SK-N-DZ (cell line): ENCODE measurements around the gene CLPSL1.
A peak's percentile ranks its signal among the peaks of the same experiment; 100 is the strongest.

Source experiments
- DNase-seq: peaks from one replicate; pipeline ENCODE4 v3.0.0-alpha.2; 2015; ENCODE audit warnings: low spot score

The CLPSL1 gene

GRCh38 chr6:35757456-35758123 lies 23.2 kb upstream of the CLPSL1 start:
- peak; percentile 71 for DNase-seq

GRCh38 chr6:35759426-35759825 lies 21.4 kb upstream of the CLPSL1 start:
- DNase-seq, result peak; percentile 72

DNA sequence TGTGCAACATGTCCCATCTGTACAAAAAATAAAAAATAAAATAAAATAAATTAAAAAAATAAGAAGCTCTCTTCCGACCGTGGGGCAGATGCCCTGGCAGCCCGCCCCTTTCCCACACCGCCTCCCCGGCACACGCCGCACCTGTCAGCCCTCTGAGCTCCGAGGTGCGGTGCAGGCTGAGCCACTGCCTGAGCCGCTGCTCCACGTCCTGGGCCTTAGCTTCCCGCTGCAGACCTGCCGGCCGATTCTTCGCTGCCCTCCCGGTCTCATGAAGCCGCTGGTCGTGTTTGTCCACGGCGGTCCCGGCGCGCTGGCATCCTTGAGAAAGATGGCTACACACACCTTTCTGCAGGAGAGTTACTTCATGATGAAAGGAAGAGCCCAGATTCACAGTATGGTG lies 15.1 kb upstream of the CLPSL1 start:
- peak; percentile 29 for DNase-seq

DNA sequence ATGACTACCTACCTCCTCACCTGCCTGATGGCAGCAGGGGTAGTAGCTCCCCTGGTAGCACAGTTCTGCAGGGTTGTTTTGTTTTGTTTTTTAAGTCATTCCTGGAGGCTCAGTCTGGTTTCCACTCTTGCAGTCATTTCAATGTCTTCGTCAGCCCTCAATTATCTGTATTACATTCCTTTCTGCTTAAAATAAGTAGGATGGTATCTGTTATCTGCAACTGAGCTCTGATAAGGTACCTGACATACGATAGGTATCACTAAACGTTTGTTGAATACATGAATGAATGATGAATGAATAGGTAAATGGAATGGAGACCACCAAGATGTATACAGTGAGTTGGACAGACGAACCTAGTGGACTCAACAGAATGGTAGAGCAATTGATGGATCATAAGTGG lies 11.6 kb upstream of the CLPSL1 start:
- no peak for DNase-seq

GRCh38 chr6:35771343-35771627 lies 9.5 kb upstream of the CLPSL1 start:
- no peak for DNase-seq

GRCh38 chr6:35774116-35774794 lies 6.6 kb upstream of the CLPSL1 start:
- no peak for DNase-seq

DNA sequence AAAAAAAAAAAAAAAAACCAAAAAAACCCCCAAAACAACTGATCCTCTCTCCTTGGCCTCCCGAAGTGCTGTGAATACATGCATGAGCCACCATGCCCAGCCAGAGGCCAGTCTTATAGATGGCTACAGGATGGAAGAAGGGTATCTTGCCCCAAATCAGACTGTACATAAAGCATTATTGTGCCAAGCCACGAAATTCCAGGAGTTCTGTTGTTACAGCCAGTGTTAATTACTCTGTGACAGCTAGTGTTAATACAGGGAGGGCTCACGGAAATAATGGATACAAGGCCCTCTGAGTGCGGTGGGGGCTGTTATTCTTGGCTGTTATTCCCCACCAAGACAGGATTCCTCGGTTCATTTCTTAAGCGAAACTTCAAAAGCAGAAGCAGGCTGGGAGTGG lies 5.8 kb upstream of the CLPSL1 start:
- no peak for DNase-seq

DNA sequence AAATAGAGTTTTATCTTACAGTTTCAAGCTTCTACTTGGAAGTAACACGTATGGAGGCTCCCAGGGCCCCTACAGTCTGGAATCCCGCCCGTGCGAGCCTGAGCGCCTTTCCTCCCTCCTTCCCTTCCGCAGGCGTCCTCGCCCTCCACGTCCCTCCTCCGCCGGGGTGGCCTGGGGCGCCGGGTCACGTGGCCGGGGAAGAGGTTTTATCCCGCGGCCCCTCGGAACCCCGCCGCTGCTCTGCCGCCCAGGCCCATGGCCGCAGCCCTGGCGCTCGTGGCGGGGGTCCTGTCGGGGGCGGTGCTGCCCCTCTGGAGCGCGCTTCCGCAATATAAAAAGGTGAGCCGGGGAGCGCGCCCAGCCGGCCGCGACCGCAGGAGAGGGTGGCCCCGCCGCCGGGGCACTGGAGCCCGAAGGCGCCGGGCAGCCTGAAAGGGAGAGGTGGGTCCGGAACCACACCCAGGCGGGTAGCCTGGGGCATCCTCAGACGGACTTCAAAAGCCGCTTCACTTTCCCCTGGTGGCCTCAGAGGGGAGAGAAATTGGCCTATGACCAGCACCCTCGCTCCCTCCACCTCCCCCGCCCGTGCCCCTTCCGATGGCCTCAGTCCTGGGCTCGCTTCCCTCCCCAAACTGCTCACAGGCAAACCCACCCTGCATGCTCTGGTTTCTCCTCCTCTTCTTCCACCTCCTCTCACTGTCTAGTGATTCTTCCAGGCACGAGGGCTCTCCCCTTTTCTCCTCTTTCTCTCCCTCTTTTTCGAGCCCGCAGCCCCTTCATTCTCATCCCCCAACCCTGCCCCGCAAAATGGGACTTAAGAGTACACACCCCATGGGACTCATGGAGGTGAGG lies 4.2 kb upstream of the CLPSL1 start, which contains the start of gene CLPSL2:
CLPSL2 (plus strand) TSS at position 235 of the 852 bp plus-strand sequence; CDS start at position 256, 21 bp downstream.
- DNase-seq, result peak; percentile 39

- DNase-seq, result no peak
Measured at GRCh38 chr6:35777356-35778102, 3.3 kb upstream of the CLPSL1 start.

GRCh38 chr6:35778437-35778836 lies 2.4 kb upstream of the CLPSL1 start:
- no peak for DNase-seq

- no peak for DNase-seq
Measured at GRCh38 chr6:35781290-35781689, 471 bp downstream of the CLPSL1 start.

DNA sequence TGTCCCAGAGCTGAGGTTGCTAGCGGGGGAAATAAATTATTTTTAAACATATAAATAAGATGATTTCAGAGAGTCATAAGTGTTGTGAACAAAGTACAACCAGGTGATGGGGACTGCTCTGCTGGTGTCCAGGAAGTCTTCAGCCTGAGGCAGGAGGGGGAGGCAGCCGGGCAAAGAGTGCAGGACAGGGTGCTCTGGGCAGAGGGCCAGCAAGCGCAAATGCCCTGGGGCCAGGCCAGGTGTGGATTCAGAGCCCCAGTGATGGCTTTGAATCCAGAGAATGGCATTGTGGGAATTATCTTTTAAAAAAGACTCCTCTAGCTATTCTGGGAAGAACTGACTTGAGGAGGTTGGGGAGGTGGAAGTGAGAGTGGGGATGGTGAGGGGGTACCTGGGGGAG lies 1.6 kb downstream of the CLPSL1 start:
- DNase-seq, result no peak

GRCh38 chr6:35784200-35784599 lies 3.4 kb downstream of the CLPSL1 start:
- DNase-seq, result no peak

DNA sequence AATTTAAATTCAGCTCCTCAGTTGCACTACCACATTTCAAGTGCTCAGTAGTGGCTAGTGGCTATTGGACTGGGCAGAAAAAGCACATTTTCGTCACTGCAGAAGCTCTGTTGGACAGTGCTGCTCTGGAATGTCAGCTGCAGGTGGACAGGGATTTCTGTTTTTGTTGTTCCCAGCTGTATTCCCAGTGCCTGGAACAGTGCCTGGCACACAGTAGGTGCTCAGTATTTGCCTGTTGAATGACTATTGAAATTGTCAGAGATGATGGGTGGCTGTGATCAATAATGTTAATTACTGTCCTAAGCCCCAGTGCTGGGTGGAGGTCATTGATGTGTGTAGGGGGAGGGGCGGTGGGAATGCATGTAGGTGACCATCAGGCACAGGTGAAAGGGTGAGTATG lies 5.5 kb downstream of the CLPSL1 start:
- no peak for DNase-seq

- DNase-seq, result no peak
Measured at GRCh38 chr6:35786810-35787209, 6.0 kb downstream of the CLPSL1 start.

GRCh38 chr6:35787266-35788218 lies 6.7 kb downstream of the CLPSL1 start:
- DNase-seq, result no peak

DNA sequence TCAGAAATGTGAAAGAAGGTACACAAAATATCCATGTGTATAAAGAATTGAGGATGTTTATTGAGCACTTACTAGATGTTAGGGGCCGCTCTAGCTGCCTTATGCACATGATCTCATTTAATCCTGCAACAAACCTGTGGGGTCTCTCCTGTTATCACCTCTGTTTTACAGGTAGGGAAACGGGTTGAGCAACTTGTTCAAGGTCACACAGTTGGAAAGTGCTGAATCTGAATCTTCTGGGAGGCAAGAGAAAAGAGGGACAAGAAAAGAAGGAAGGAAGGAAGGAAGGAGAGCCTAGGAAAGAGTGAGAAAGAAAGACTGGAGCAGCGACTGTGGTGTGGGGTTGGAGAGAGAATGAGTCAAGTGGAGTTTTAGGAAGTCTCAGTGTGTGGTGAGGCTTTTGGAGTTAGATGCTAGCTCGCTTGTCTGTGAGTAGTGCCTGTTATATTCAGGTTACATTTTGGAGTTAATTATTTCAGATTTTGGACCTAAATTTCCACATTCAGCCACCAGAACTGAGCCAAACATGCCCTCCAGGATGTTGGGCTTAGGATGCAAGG lies 7.7 kb downstream of the CLPSL1 start:
- DNase-seq, result no peak

- no peak for DNase-seq
Measured at GRCh38 chr6:35790683-35791082, 9.9 kb downstream of the CLPSL1 start.

DNA sequence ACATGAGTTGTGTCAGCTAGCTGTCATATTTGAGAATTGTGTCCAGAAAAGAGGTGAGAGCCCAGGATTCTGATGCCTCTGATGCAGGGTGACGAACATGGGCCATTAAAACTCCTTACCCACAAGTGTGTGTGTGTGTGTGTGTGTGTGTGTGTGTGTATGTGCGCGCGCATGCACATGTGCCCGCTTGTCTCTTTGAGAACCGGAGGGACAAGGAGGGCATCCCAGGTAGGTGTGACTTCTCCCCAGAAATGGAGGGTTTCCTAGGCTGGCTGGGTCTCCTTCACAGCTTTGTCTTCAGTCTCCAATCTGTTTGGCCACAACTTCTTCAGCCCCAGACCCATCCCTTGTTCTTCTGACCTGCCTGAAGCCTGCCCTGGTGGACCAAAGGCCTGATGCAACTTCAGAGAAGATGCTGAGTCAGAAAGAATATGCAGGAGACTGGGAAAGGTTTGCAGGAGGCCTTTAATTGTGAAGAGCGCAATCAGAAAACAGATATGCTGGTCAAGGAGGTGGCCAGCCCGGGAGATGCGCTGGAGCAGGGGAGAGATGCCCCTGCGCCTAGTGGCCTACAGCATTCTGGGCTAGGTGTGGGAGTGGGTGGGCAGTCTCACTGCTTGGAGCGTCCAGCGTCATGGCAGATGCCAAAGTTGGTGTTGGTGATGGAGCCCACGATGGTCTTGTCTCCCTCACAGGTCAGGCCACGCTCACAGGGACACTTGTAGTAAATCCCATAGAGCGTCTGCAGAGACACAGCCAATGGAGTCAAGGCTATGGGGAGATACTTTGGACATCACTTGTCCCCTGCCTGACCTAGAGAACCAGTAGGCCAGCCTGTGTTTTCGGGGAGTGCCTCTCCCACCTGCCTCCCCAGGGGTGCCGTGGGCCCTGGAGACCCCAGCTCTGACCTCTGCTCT lies 14.0 kb downstream of the CLPSL1 start:
- DNase-seq, result no peak
